ENCODE data around the gene PTX4.

PTX4 gene

DNA sequence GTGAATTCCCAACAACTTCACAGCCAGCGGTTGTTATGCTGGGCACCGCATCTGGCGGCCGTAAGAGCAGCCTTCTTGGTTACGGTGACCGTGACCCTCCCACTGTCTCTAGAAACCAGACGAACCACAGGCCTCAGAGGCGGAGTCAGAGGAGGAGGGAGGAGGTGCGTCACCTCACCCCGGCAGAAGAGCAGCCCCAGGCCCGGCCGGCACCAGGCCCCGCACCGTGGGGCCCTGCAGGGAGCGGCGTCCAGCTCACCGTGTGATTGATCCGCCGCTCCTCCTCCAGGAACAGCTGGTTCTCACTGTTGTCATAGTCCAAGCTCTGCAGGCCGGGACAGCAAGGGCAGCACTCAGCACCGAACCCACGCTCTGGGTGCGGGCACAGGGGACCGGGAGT, 27.6 kb downstream of the PTX4 start:
- TF ChIP-seq TAF1 (IDR thresholded peaks at IDR 0.05; ENCODE audit: borderline replicate concordance, insufficient read depth, low read length) (no peak), FOXP2 (optimal IDR thresholded peaks at IDR 0.05; ENCODE audit: borderline replicate concordance, extremely low read depth, extremely low read length, insufficient read depth) (no peak), POLR2AphosphoS5 (IDR thresholded peaks at IDR 0.05; ENCODE audit: low read depth, low read length) (no peak), SIN3A (IDR thresholded peaks at IDR 0.05; ENCODE audit: borderline replicate concordance, insufficient read depth, low read length) (no peak)
- TF ChIP-seq, protein P1, sequence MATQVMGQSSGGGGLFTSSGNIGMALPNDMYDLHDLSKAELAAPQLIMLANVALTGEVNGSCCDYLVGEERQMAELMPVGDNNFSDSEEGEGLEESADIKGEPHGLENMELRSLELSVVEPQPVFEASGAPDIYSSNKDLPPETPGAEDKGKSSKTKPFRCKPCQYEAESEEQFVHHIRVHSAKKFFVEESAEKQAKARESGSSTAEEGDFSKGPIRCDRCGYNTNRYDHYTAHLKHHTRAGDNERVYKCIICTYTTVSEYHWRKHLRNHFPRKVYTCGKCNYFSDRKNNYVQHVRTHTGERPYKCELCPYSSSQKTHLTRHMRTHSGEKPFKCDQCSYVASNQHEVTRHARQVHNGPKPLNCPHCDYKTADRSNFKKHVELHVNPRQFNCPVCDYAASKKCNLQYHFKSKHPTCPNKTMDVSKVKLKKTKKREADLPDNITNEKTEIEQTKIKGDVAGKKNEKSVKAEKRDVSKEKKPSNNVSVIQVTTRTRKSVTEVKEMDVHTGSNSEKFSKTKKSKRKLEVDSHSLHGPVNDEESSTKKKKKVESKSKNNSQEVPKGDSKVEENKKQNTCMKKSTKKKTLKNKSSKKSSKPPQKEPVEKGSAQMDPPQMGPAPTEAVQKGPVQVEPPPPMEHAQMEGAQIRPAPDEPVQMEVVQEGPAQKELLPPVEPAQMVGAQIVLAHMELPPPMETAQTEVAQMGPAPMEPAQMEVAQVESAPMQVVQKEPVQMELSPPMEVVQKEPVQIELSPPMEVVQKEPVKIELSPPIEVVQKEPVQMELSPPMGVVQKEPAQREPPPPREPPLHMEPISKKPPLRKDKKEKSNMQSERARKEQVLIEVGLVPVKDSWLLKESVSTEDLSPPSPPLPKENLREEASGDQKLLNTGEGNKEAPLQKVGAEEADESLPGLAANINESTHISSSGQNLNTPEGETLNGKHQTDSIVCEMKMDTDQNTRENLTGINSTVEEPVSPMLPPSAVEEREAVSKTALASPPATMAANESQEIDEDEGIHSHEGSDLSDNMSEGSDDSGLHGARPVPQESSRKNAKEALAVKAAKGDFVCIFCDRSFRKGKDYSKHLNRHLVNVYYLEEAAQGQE (IDR thresholded peaks at IDR 0.05; ENCODE audit: insufficient read depth in 1 of 2, low read depth in 2 of 2, low read length in 2 of 2): no peak

DNA sequence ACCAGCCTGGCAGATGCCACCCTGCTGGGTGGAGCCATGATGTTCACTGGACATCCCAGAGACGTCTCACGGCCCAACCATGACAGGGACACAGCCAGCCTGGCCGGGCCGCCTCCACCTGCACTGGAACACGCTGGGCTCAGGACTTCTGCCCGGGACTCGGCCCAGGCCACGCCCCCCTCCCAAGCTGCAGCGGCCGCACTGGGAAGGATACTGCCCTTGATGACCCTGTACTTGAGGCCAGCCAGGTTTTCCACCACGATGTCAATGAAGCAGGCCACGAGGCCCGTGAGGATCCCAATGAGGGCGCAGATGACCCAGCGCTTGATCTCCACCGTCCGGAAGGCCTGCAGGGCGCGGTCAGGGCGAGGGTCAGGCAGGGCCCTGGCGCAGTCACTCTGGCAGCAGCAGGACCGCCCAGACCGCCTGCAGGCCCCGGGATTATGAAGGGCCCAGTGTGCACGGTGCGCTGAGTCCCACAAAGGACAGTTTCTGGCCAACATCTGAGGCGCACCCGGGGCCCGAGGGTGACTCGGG, 28.1 kb downstream of the PTX4 start:
- no peak for TF ChIP-seq TAF1 (IDR thresholded peaks at IDR 0.05; ENCODE audit: borderline replicate concordance, insufficient read depth, low read length)
- TF ChIP-seq POLR2AphosphoS5 (IDR thresholded peaks at IDR 0.05; ENCODE audit: low read depth, low read length): no peak
- no peak for TF ChIP-seq SIN3A (IDR thresholded peaks at IDR 0.05; ENCODE audit: borderline replicate concordance, insufficient read depth, low read length)
- no peak for TF ChIP-seq FOXP2 (optimal IDR thresholded peaks at IDR 0.05; ENCODE audit: borderline replicate concordance, extremely low read depth, extremely low read length, insufficient read depth)
- TF ChIP-seq, protein P1 (IDR thresholded peaks at IDR 0.05; ENCODE audit: insufficient read depth in 1 of 2, low read depth in 2 of 2, low read length in 2 of 2): no peak

DNA sequence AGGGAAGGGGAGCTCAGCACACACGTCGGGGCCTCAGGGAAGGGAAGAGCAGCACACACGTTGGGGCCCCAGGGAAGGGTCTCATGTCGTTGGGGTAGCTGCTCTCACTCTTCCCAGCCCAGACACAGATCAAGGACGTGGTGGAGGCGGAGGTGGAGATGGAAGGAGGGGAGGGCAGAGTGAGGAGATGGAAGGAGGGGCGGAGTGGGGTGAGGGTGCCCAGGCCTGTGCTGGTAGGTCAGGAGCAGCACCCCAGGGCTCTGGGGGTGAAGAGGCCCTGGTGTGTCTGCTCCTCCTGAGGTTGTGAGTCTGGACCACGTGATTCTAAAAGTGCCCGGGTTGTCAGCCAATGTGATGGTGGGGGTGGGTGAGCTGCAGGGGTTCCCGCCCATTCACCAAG, 28.8 kb downstream of the PTX4 start:
- TF ChIP-seq, protein P1 (IDR thresholded peaks at IDR 0.05; ENCODE audit: insufficient read depth in 1 of 2, low read depth in 2 of 2, low read length in 2 of 2): no peak
- no peak for TF ChIP-seq SIN3A (IDR thresholded peaks at IDR 0.05; ENCODE audit: borderline replicate concordance, insufficient read depth, low read length)
- no peak for TF ChIP-seq FOXP2 (optimal IDR thresholded peaks at IDR 0.05; ENCODE audit: borderline replicate concordance, extremely low read depth, extremely low read length, insufficient read depth)
- TF ChIP-seq TAF1 (IDR thresholded peaks at IDR 0.05; ENCODE audit: borderline replicate concordance, insufficient read depth, low read length): no peak
- TF ChIP-seq POLR2AphosphoS5 (IDR thresholded peaks at IDR 0.05; ENCODE audit: low read depth, low read length): no peak

DNA sequence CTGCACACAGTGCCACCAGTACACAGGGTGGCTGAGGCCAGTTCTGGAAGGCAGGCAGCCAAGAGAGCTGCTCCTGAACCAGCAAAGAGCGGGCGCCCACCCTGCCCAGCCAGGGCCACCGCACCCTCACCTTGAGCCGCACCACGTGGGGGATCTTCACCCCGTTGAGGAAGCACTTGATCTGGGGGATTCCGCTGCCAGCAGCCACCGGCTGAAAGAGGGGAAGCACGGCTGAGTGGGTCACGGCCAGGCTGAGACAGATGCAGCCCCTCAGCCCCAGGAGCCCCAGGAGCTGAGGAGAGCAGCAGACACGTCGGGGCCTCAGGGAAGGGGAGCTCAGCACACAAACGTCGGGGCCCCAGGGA, 29.8 kb downstream of the PTX4 start:
- TF ChIP-seq TAF1 (IDR thresholded peaks at IDR 0.05; ENCODE audit: borderline replicate concordance, insufficient read depth, low read length) (no peak), SIN3A (IDR thresholded peaks at IDR 0.05; ENCODE audit: borderline replicate concordance, insufficient read depth, low read length) (no peak)
- TF ChIP-seq, protein P1 (IDR thresholded peaks at IDR 0.05; ENCODE audit: insufficient read depth in 1 of 2, low read depth in 2 of 2, low read length in 2 of 2): no peak

Data from PFSK-1 (cell line).